DMS53 treated with DMSO at 0.1 percent for 48 hours (cell line): ENCODE results near the gene TRIO.

Experiments used
- DNase-seq: peaks from one replicate; lab custom pipeline; 2025; ENCODE audit not compliant: unreplicated experiment; lab: John Stamatoyannopoulos, UW

TRIO gene

GRCh38 chr5:14313986-14314690 lies 171.0 kb downstream of the TRIO start:
- no peak for DNase-seq

- peak; percentile 41 for DNase-seq
Measured at GRCh38 chr5:14316471-14316870, 173.3 kb downstream of the TRIO start.

- no peak for DNase-seq
Measured at GRCh38 chr5:14319102-14319501, 176.0 kb downstream of the TRIO start.

GRCh38 chr5:14321936-14322335 lies 178.8 kb downstream of the TRIO start:
- DNase-seq: no peak

GRCh38 chr5:14322437-14323187 lies 179.5 kb downstream of the TRIO start:
- DNase-seq: no peak

- no peak for DNase-seq
Measured at GRCh38 chr5:14323466-14323865, 180.3 kb downstream of the TRIO start.

GRCh38 chr5:14325369-14325768 lies 182.2 kb downstream of the TRIO start:
- no peak for DNase-seq

GRCh38 chr5:14326035-14326903 lies 183.1 kb downstream of the TRIO start:
- DNase-seq: no peak

- DNase-seq: no peak
Measured at GRCh38 chr5:14327624-14328023, 184.5 kb downstream of the TRIO start.

GRCh38 chr5:14328144-14328543 lies 185.0 kb downstream of the TRIO start:
- DNase-seq: no peak

- DNase-seq: no peak
Measured at GRCh38 chr5:14330291-14330690, 187.1 kb downstream of the TRIO start.

GRCh38 chr5:14330729-14331385 lies 187.7 kb downstream of the TRIO start:
- DNase-seq: no peak

GRCh38 chr5:14331386-14331781 lies 188.2 kb downstream of the TRIO start:
- DNase-seq: no peak

GRCh38 chr5:14332038-14332631 lies 189.0 kb downstream of the TRIO start:
- no peak for DNase-seq

GRCh38 chr5:14332746-14333145 lies 189.6 kb downstream of the TRIO start:
- DNase-seq: no peak

GRCh38 chr5:14337593-14337992 lies 194.5 kb downstream of the TRIO start:
- DNase-seq: no peak

GRCh38 chr5:14339468-14339867 lies 196.3 kb downstream of the TRIO start:
- DNase-seq: no peak

GRCh38 chr5:14341571-14342230 lies 198.6 kb downstream of the TRIO start:
- no peak for DNase-seq

- DNase-seq: no peak
Measured at GRCh38 chr5:14342306-14342705, 199.2 kb downstream of the TRIO start.

- no peak for DNase-seq
Measured at GRCh38 chr5:14343376-14343775, 200.2 kb downstream of the TRIO start.
